Choroid plexus epithelial cell (primary cell): Measurements from ENCODE around the gene IMP4.

Source experiments
- DNase-seq: peaks from one replicate; pipeline ENCODE4 v3.0.0-alpha.2; 2010; ENCODE audit warnings: low read depth
- H3K4me3 ChIP-seq: 2 replicates; pipeline ENCODE4 v1.5.1; 2011; ENCODE audit warnings: low read depth, mild to moderate bottlenecking, control low read depth, low read length, moderate library complexity
- CTCF ChIP-seq: conservative IDR thresholded peaks from 2 replicates; pipeline ENCODE4 v1.5.1; 2011; ENCODE audit warnings: low read depth, mild to moderate bottlenecking, control low read depth, inconsistent platforms, low read length, moderate library complexity

IMP4 gene

GRCh38 chr2:130342533-130343275 is at the start of gene IMP4:
IMP4 (plus strand) TSS chr2:130342897; CDS start chr2:130342933, 36 bp downstream.
- peak within 1 kb of the TSS; percentile 86 for H3K4me3 ChIP-seq
- peak; percentile 100 for DNase-seq
- TF ChIP-seq CTCF: peak; percentile 52

GRCh38 chr2:130300258-130300969 is 42.3 kb upstream of the IMP4 start:
- no peak for TF ChIP-seq CTCF
- no peak overlapping the region for H3K4me3 ChIP-seq
- no peak for DNase-seq

GRCh38 chr2:130300970-130301348 is 41.7 kb upstream of the IMP4 start:
- TF ChIP-seq CTCF: no peak
- DNase-seq: no peak
- no peak overlapping the region for H3K4me3 ChIP-seq

GRCh38 chr2:130302164-130302886 is 40.4 kb upstream of the IMP4 start:
- no peak overlapping the region for H3K4me3 ChIP-seq
- no peak for TF ChIP-seq CTCF
- no peak for DNase-seq

- H3K4me3 ChIP-seq: no peak overlapping the region
- no peak for DNase-seq
- TF ChIP-seq CTCF: no peak
Observed at GRCh38 chr2:130303169-130303568, 39.5 kb upstream of the IMP4 start.

GRCh38 chr2:130304726-130305125 is 38.0 kb upstream of the IMP4 start:
- no peak overlapping the region for H3K4me3 ChIP-seq
- DNase-seq: no peak
- TF ChIP-seq CTCF: no peak
